AG04450 (cell line): Measurements from ENCODE around the gene FOLR3. TPM values are rescaled to one million over a fixed set of nuclear protein-coding genes. Genes with fewer than 3 reads are reported as not detected.

ENCODE experiments used
- CTCF ChIA-PET: fragments of 300-600, 350-600 bp; formaldehyde crosslinking; extraction: SDS; loops from one replicate; lab custom pipeline; 2022; ENCODE audit warnings: antibody characterized with exemption, inconsistent platforms; lab: Charles Lee
- POLR2A ChIA-PET: fragments of 350-600 bp; formaldehyde crosslinking; extraction: SDS; loops from one replicate; lab custom pipeline; 2021; ENCODE audit warnings: antibody characterized with exemption, inconsistent platforms; lab: Yijun Ruan, JAX
- DNase-seq: peaks from one replicate; pipeline ENCODE4 v3.0.0-alpha.2; 2011; ENCODE audit warnings: low read depth, low spot score
- H3K27ac ChIP-seq: one replicate; pipeline ENCODE4 v1.5.1; 2012; ENCODE audit warnings: low read depth, low read length, control low read depth
- H3K27me3 ChIP-seq: one replicate; pipeline ENCODE4 v1.6.0; 2012; ENCODE audit warnings: low read length; ENCODE audit not compliant: control insufficient read depth, insufficient read depth
- H3K4me3 ChIP-seq: 2 replicates; pipeline ENCODE4 v1.5.1; 2011; ENCODE audit warnings: mild to moderate bottlenecking, low read depth, low read length, control low read depth
- H3K9me3 ChIP-seq: 2 replicates; pipeline ENCODE4 v1.5.1; 2012; ENCODE audit warnings: low read length; ENCODE audit not compliant: control insufficient read depth, insufficient read depth
- CTCF ChIP-seq: IDR thresholded peaks from 2 replicates; pipeline ENCODE4 v1.5.1; 2011; ENCODE audit warnings: low read depth, low read length, control low read depth, inconsistent platforms
- polyA plus RNA-seq: library from polyadenylated mRNA; depleted of rRNA; stranded (reverse); fragments of >200 nt; gene quantifications from 2 replicates; pipeline ENCODE4 v1.2.3, GENCODE V29; 2011

FOLR3 gene
- polyA plus RNA-seq, 1 experiment, result 0.24 TPM

- H3K27ac ChIP-seq, result no peak overlapping the region
Observed at GRCh38 chr11:72173291-72173690, 37.8 kb downstream of the FOLR3 start.

GRCh38 chr11:72174302-72175070, 39.0 kb downstream of the FOLR3 start:
- no peak for DNase-seq
- ChIA-PET CTCF (interaction anchor here (1.6 kb wide), 1 partner anchor 9 kb away, joined by 13 read pairs; no protein-coding TSS in a partner anchor), POLR2A (no interaction called here)
- H3K4me3 ChIP-seq, result no peak overlapping the region
- no peak for TF ChIP-seq CTCF
- no peaks in the 10 kb centered on the region for H3K27me3 ChIP-seq
- H3K27ac ChIP-seq, result no peak overlapping the region
- peaks cover 2% of the 10 kb centered on the region; the same call in 1 of the 2 replicates for H3K9me3 ChIP-seq

More at GRCh38 chr11:72173291-72173690, 37.8 kb downstream of the FOLR3 start:
- Histone ChIP-seq H3K9me3 (peaks cover 2% of the 10 kb centered on the region; the same call in 1 of the 2 replicates), H3K27me3 (no peaks in the 10 kb centered on the region), H3K4me3 (no peak overlapping the region)
- TF ChIP-seq CTCF, result no peak
- no peak for DNase-seq
- CTCF ChIA-PET, result interaction anchor here (1.3 kb wide), 1 partner anchor 10 kb away, joined by 3 read pairs; no protein-coding TSS in a partner anchor
- POLR2A ChIA-PET, result no interaction called here

DNA sequence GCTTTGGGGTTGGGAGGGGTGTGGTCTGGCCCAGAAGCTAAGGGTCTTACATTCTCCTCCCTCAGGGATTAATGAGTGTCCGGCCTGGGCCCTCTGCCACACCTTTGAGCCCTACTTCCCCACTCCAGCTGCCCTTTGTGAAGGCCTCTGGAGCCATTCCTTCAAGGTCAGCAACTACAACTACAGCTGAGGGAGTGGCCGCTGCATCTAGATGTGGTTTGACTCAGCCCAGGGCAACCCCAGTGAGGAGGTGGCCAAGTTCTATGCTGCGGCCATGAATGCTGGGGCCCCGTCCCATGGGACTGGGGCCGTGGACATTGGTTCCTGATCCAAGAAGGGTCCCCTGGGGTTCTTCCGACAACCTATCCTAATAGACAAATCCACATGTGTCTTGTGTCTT, 42.1 kb downstream of the FOLR3 start:
- Histone ChIP-seq H3K9me3 (peaks cover 2% of the 10 kb centered on the region; the same call in 1 of the 2 replicates), H3K27me3 (no peaks in the 10 kb centered on the region), H3K27ac (no peak overlapping the region), H3K4me3 (no peak overlapping the region)
- DNase-seq, result no peak
- CTCF ChIA-PET, result no interaction called here
- TF ChIP-seq CTCF, result no peak
- POLR2A ChIA-PET, result no interaction called here

GRCh38 chr11:72179049-72179803, 43.7 kb downstream of the FOLR3 start:
- no peak overlapping the region for H3K4me3 ChIP-seq
- no peak overlapping the region for H3K27ac ChIP-seq
- ChIA-PET CTCF (interaction anchor here (0.7 to 3.1 kb wide), 4 partner anchors 35 to 154 kb away, joined by 4 to 13 read pairs (median 4); no protein-coding TSS in a partner anchor), POLR2A (interaction anchor here (0.7 kb wide), 2 partner anchors 34 to 71 kb away, joined by 3 to 6 read pairs; no protein-coding TSS in a partner anchor)
- peaks cover 1% of the 10 kb centered on the region; the same call in 1 of the 2 replicates for H3K9me3 ChIP-seq
- no peak for DNase-seq
- TF ChIP-seq CTCF, result no peak
- no peaks in the 10 kb centered on the region for H3K27me3 ChIP-seq
